ENCODE results near the gene STK11. TPM values are rescaled to one million over a fixed set of nuclear protein-coding genes. Genes with fewer than 3 reads are reported as not detected.

STK11 gene
- total and polyA plus RNA-seq, 3 donors from 2014 or later = 194 to 209 (median 197) TPM

- H3K27me3 ChIP-seq = no peaks in the 10 kb centered on the region
- H3K9me3 ChIP-seq = no peaks in the 10 kb centered on the region
- H3K4me1 ChIP-seq = peaks cover 77% of the 10 kb centered on the region
- TF ChIP-seq, protein P1, sequence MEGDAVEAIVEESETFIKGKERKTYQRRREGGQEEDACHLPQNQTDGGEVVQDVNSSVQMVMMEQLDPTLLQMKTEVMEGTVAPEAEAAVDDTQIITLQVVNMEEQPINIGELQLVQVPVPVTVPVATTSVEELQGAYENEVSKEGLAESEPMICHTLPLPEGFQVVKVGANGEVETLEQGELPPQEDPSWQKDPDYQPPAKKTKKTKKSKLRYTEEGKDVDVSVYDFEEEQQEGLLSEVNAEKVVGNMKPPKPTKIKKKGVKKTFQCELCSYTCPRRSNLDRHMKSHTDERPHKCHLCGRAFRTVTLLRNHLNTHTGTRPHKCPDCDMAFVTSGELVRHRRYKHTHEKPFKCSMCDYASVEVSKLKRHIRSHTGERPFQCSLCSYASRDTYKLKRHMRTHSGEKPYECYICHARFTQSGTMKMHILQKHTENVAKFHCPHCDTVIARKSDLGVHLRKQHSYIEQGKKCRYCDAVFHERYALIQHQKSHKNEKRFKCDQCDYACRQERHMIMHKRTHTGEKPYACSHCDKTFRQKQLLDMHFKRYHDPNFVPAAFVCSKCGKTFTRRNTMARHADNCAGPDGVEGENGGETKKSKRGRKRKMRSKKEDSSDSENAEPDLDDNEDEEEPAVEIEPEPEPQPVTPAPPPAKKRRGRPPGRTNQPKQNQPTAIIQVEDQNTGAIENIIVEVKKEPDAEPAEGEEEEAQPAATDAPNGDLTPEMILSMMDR (IDR thresholded peaks at IDR 0.05) = no peak
- no peaks in the 10 kb centered on the region for H3K36me3 ChIP-seq (ENCODE audit: low read depth, missing control alignments)
- WGBS, 2 donors = 55 to 58% methylated on average over 19 to 26 of the region's 26 CpGs
- DNase-seq = no peak
- H3K27ac ChIP-seq = peak overlapping the region in 1 of 2 donors; percentile 100
- intact Hi-C loops (cut with DNase I; ENCODE audit: low total_unique reads) = no loop called here
- H3K4me3 ChIP-seq = peak overlapping the region in 1 of 2 donors; percentile 73
These were observed 65.4 kb downstream of the STK11 start for GRCh38 chr19:1270854-1271527.

DNA sequence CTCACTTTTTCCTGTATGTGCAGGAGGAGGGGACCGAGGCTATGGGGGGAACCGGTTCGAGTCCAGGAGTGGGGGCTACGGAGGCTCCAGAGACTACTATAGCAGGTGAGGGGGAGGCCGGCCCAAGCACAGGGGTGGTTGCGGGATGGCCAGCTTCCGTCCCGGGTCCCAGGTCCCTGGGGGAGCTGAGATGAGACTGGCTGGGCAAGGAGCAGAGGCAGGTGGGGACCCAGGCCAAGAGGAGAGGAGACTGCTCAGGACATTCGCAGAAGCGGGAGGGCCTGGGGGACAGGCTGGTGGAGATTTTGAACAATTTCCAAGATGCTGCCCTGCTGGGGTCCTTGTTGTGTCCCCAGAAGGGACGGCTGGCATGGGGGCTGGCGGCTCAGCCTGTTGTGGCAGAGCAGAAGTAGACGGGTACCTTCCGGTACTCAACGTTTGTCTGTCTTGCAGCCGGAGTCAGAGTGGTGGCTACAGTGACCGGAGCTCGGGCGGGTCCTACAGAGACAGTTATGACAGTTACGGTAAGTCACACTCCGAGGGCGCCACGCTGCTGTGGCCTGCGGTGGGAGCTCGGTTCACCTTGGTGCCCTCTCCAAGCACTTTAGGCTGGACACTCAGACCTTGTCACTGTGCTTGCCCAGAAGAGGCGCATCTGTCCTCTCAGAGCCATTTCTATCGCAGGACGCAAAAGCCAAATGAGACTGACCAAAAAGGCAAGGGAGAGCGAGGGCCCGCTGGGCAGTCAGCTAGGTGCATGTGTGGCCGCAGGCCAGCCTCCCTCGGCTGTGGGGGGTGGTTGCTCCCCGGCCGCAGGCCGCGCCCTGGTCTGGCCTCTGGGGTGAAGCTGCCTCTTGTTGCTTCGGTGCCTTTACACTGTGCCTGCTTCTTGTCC, 66.2 kb downstream of the STK11 start:
- no peak for DNase-seq
- no peak overlapping the region for H3K4me3 ChIP-seq
- WGBS, 2 donors = 60 to 75% methylated on average over 20 to 37 of the region's 37 CpGs
- no peaks in the 10 kb centered on the region for H3K27me3 ChIP-seq
- H3K9me3 ChIP-seq = no peaks in the 10 kb centered on the region
- H3K27ac ChIP-seq = peak overlapping the region in 1 of 2 donors; percentile 100
- H3K36me3 ChIP-seq (ENCODE audit: low read depth, missing control alignments) = no peaks in the 10 kb centered on the region
- no peak for TF ChIP-seq POLR2A (IDR thresholded peaks at IDR 0.05)
- TF ChIP-seq, protein P1 (IDR thresholded peaks at IDR 0.05) = no peak
- intact Hi-C loops (cut with DNase I; ENCODE audit: low total_unique reads) = no loop called here
- peaks cover 78% of the 10 kb centered on the region for H3K4me1 ChIP-seq

GRCh38 chr19:1272423-1273262, 67.1 kb downstream of the STK11 start:
- peak overlapping the region in 1 of 2 donors; percentile 14 for H3K27ac ChIP-seq
- WGBS, 2 donors = 78 to 82% methylated on average over 33 of the region's 33 CpGs
- no peak for DNase-seq
- no peak overlapping the region for H3K4me3 ChIP-seq
- no peaks in the 10 kb centered on the region for H3K9me3 ChIP-seq
- no peaks in the 10 kb centered on the region for H3K36me3 ChIP-seq (ENCODE audit: low read depth, missing control alignments)
- no peak for TF ChIP-seq POLR2A (IDR thresholded peaks at IDR 0.05)
- TF ChIP-seq, protein P1 (IDR thresholded peaks at IDR 0.05) = no peak
- peaks cover 71% of the 10 kb centered on the region for H3K4me1 ChIP-seq
- no peaks in the 10 kb centered on the region for H3K27me3 ChIP-seq
- intact Hi-C loops (cut with DNase I; ENCODE audit: low total_unique reads) = no loop called here

DNA sequence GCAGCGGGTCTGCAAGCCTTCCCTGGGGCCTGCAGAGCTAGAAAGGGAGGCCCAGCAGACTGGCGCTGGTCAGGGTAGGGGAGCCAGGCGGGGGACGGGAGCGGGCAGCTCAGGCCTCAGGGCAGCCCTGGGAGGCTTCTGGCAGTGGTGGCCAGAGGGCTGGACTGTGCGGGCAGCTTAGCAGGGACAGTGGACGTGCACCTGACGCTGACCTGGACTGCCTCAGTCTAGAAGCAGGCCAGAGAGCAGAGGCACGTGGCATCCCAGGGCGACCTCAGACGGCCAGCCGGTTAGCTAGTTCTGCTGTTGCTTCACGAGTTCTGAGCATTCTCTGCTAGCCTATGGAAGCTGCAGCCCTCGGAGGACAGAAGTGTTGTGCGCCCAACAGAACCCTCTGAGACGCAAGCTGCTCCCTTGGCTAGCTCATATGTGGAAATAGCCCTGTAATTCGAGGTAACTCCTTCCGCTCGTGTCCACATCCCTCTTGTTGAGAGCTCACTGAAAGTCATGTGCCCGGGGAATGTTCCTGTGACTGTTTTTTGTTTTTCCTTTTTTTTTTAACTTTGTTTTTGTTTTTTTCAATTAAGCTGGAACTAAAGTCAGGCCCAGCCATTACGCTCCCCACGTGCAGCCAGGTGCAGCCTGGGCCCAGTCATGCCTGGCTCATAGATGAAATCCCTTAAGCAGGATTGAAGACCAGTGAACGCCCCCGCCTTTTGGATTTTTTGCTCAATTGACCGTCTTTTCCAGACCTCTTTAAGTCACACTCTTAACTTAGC, 67.9 kb downstream of the STK11 start:
- intact Hi-C loops (cut with DNase I; ENCODE audit: low total_unique reads) = no loop called here
- 72% methylated on average over 25 of the region's 25 CpGs for WGBS, 2 donors
- DNase-seq = no peak
- H3K36me3 ChIP-seq (ENCODE audit: low read depth, missing control alignments) = no peaks in the 10 kb centered on the region
- H3K27me3 ChIP-seq = no peaks in the 10 kb centered on the region
- H3K27ac ChIP-seq = no peak overlapping the region
- no peak overlapping the region for H3K4me3 ChIP-seq
- TF ChIP-seq, protein P1 (IDR thresholded peaks at IDR 0.05) = no peak
- TF ChIP-seq POLR2A (IDR thresholded peaks at IDR 0.05) = no peak
- no peaks in the 10 kb centered on the region for H3K9me3 ChIP-seq
- H3K4me1 ChIP-seq = peaks cover 63% of the 10 kb centered on the region

Measured in testis (tissue), 3 donors.